B cell (primary cell): ENCODE data around the gene S100A10.

Experiments used
- EZH2 ChIP-seq: IDR thresholded peaks from 2 replicates; pipeline ENCODE4 v1.6.1; 2012; ENCODE audit warnings: borderline replicate concordance, low read depth, mild to moderate bottlenecking, moderate library complexity, low read length; ENCODE audit not compliant: insufficient read depth, poor library complexity, severe bottlenecking
- TF ChIP-seq, protein P1 (sequence below): fragments of 200-600 bp; IDR thresholded peaks from one replicate; pipeline ENCODE4 v1.8.0; 2022; ENCODE audit warnings: antibody characterized with exemption, mild to moderate bottlenecking

DNA sequence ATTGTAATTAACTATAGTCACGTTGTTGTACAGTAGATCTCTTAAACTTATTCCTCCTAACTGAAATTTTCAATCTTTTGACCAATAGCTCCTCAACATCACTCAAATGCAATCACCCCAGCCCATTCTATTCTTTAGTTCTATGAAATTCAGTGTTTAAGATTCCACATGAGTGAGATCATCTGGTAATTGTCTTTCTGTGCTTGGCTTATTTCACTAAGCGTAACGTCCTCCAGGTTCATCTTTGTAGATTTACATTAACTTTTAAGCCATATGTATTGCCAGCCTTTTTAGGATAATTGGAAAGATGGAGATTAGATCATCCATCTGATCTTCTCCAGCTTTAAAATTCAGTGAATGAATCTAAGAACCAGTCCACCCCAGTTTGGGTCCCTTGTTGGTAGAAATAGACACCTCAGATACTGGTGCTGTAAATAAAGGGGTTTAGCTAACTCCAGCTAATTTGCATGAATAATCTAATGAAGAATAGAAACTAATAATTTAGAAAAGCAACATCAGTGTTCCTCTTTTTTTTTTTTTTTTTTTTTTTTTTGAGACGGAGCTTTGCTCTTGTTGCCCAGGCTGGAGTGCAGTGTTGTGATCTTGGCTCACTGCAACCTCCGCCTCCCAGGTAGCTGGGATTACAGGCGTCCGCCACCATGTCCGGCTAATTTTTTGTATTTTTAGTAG lies 7.0 kb downstream of the S100A10 start:
- no peak for TF ChIP-seq EZH2
- TF ChIP-seq, protein P1, sequence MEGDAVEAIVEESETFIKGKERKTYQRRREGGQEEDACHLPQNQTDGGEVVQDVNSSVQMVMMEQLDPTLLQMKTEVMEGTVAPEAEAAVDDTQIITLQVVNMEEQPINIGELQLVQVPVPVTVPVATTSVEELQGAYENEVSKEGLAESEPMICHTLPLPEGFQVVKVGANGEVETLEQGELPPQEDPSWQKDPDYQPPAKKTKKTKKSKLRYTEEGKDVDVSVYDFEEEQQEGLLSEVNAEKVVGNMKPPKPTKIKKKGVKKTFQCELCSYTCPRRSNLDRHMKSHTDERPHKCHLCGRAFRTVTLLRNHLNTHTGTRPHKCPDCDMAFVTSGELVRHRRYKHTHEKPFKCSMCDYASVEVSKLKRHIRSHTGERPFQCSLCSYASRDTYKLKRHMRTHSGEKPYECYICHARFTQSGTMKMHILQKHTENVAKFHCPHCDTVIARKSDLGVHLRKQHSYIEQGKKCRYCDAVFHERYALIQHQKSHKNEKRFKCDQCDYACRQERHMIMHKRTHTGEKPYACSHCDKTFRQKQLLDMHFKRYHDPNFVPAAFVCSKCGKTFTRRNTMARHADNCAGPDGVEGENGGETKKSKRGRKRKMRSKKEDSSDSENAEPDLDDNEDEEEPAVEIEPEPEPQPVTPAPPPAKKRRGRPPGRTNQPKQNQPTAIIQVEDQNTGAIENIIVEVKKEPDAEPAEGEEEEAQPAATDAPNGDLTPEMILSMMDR: no peak
